ENCODE measurements around the gene SNX12.

GRCh38 chrX:71107245-71107644 is 39.1 kb upstream of the SNX12 start:
- TF ChIP-seq CTCF (IDR thresholded peaks at IDR 0.05; ENCODE audit: low read length) (no peak), EZH2 (optimal IDR thresholded peaks at IDR 0.05; ENCODE audit: low read depth, low read length) (no peak), EZH2phosphoT487 (IDR thresholded peaks at IDR 0.05; ENCODE audit: low read length) (no peak)

Data from MM.1S (cell line).